NCI-H2029 treated with DMSO at 0.1 percent for 48 hours (cell line): Measurements from ENCODE around the gene KRT33A.

Experiments
- DNase-seq: peaks from one replicate; lab custom pipeline; 2025; lab: John Stamatoyannopoulos, UW

The KRT33A gene

GRCh38 chr17:41301916-41302901 lies 48.4 kb downstream of the KRT33A start, which contains the start of gene KRTAP29-1:
KRTAP29-1 (minus strand) TSS chr17:41302851; CDS start chr17:41302851, 0 bp downstream.
- DNase-seq: no peak

- DNase-seq: no peak
Observed at GRCh38 chr17:41301204-41301790, 49.3 kb downstream of the KRT33A start.

GRCh38 chr17:41298458-41299135 lies 52.0 kb downstream of the KRT33A start:
- DNase-seq: no peak

DNA sequence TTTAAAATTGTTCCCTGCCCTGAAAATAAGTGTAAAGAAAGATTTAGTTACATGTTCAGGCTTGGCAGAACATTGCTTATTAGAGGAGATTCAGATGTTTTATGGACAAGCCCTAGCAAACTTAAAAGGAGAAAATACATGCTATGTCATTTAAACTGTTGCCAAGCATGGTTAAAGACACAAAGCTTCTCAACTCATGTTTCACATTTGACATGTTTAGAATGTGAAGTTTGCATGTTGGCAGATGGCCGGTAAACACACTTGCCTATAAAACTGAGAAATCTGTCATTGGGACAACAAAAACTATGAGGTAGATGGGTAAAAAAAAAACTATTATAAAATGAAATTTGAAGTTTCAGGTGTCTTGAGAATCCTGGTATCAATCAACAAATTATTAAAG lies 53.8 kb downstream of the KRT33A start:
- DNase-seq: no peak
